HepG2 (cell line): ENCODE measurements around the gene TNFSF13. TPM values are rescaled to one million over a fixed set of nuclear protein-coding genes. Genes with fewer than 3 reads are reported as not detected.

ENCODE experiments used
- ATAC-seq: fragments of 200-7000 bp; cut with Tn5 transposase; 3 replicates; pipeline ENCODE4 v1.9.1; 2020; ENCODE audit warnings: mild to moderate bottlenecking, moderate library complexity
- BruUV-seq: library from RNA; stranded (reverse); fragments of 400-500 nt; replicated peaks from 2 replicates; lab custom pipeline; 2021; lab: Mats Ljungman, UMichigan
- CTCF ChIA-PET: fragments of 300-600 bp; formaldehyde crosslinking; extraction: SDS; loops from one replicate; lab custom pipeline; 2021; ENCODE audit warnings: low total read pairs, inconsistent platforms, low intra/inter-chr PET ratio; lab: Yijun Ruan, JAX
- POLR2A ChIA-PET: fragments of 350-600 bp; sonication (Branson Sonifier 250); formaldehyde crosslinking; loops from one replicate; lab custom pipeline; 2020; ENCODE audit warnings: antibody characterized with exemption, inconsistent platforms; lab: Yijun Ruan, JAX
- DNase-seq: peaks from one replicate; pipeline ENCODE4 v3.0.0-alpha.2; 2015; ENCODE audit warnings: low spot score
- FAIRE-seq: peaks from 3 replicates; lab custom pipeline; 2011; peaks lifted over from hg19 to GRCh38; lab: Jason Lieb, UNC
- H2AFZ ChIP-seq: one replicate; pipeline ENCODE4 v1.6.1; 2011; ENCODE audit warnings: low read length, inconsistent platforms
- H3K27ac ChIP-seq: fragments of 300-600 bp; 3 replicates; pipeline ENCODE4 v1.8.0; 2011; ENCODE audit warnings: mixed run types, mild to moderate bottlenecking, mixed read lengths, low read length, inconsistent platforms; ENCODE audit not compliant: insufficient read depth; ENCODE audit errors: extremely low read length
- H3K27me3 ChIP-seq, 2 experiments: fragments of 200-600 bp in 1 of 2; 2 replicates in 1 of 2; 3 replicates in 1 of 2; pipeline versions ENCODE4 v1.6.0 to v1.8.0; 2011; ENCODE audit warnings: low read length in 2 of 2, mild to moderate bottlenecking in 2 of 2, moderate library complexity in 2 of 2, inconsistent platforms in 1 of 2; ENCODE audit not compliant: insufficient read depth in 2 of 2, control insufficient read depth in 1 of 2
- H3K36me3 ChIP-seq, 2 experiments: fragments of 200-600 bp in 1 of 2; replicated peaks in 1 of 2; 2 replicates in 1 of 2; 3 replicates in 1 of 2; pipeline versions ENCODE4 v1.5.1 to v1.8.0; 2011; ENCODE audit warnings: low read length in 2 of 2, inconsistent platforms in 1 of 2; ENCODE audit not compliant: insufficient read depth in 2 of 2, control insufficient read depth in 1 of 2
- H3K4me1 ChIP-seq: 2 replicates; pipeline ENCODE4 v1.5.1; 2012; ENCODE audit warnings: low read length, inconsistent platforms; ENCODE audit not compliant: insufficient read depth
- H3K4me2 ChIP-seq: 2 replicates; pipeline ENCODE4 v1.6.0; 2011; ENCODE audit warnings: low read depth, low read length, inconsistent platforms
- H3K4me3 ChIP-seq, 3 experiments: fragments of 200-600 bp in 1 of 3; sonication (generic), shearing (Covaris generic) in 1 of 3; replicated peaks in 1 of 3; 2 replicates each; pipeline ENCODE4 v1.5.1; 2011 to 2016; ENCODE audit warnings: low read length in 3 of 3, inconsistent platforms in 2 of 3, low read depth in 2 of 3, mild to moderate bottlenecking in 2 of 3, control low read depth in 1 of 3, mixed read lengths in 1 of 3; ENCODE audit not compliant: insufficient read depth in 1 of 3
- H3K79me2 ChIP-seq: one replicate; pipeline ENCODE4 v1.6.1; 2011; ENCODE audit warnings: low read length, inconsistent platforms; ENCODE audit not compliant: insufficient read depth
- H3K9ac ChIP-seq: 2 replicates; pipeline ENCODE4 v1.6.0; 2011; ENCODE audit warnings: mild to moderate bottlenecking, low read depth, low read length, inconsistent platforms; ENCODE audit not compliant: insufficient read depth
- H3K9me3 ChIP-seq: 2 replicates; pipeline ENCODE4 v1.5.1; 2012; ENCODE audit warnings: mild to moderate bottlenecking, low read length
- H4K20me1 ChIP-seq: 2 replicates; pipeline ENCODE4 v1.6.0; 2011; ENCODE audit warnings: inconsistent platforms, mild to moderate bottlenecking, low read length, moderate library complexity; ENCODE audit not compliant: insufficient read depth
- AGO2 ChIP-seq: fragments of 200-400 bp; formaldehyde crosslinking; optimal IDR thresholded peaks from 2 replicates; pipeline ENCODE3; 2017; ENCODE audit warnings: mild to moderate bottlenecking, low read depth, low read length, moderate library complexity
- ATF7 ChIP-seq, 2 experiments: fragments of 450-650 bp in 1 of 2; sonication (generic) in 1 of 2; formaldehyde crosslinking in 1 of 2; IDR thresholded peaks; 2 replicates each; pipeline versions ENCODE4 v1.4.0 to v1.6.1; 2016 to 2020; ENCODE audit warnings: antibody characterized with exemption in 1 of 2, mild to moderate bottlenecking in 1 of 2, missing genetic modification reagents in 1 of 2
- POLR2AphosphoS5 ChIP-seq: IDR thresholded peaks from 2 replicates; pipeline ENCODE4 v1.6.1; 2012; ENCODE audit warnings: low read depth, low read length
- POLR2G ChIP-seq: fragments of 200-400 bp; formaldehyde crosslinking; IDR thresholded peaks from 2 replicates; pipeline ENCODE4 v1.6.1; 2018; ENCODE audit warnings: mild to moderate bottlenecking, low read depth, low read length, moderate library complexity
- ZBTB3 ChIP-seq: sonication (generic); formaldehyde crosslinking; IDR thresholded peaks from 2 replicates; pipeline ENCODE4 v1.4.0; 2020; ENCODE audit warnings: low read depth, mild to moderate bottlenecking, moderate library complexity, missing genetic modification reagents, borderline replicate concordance
- ZBTB42 ChIP-seq: sonication (generic); formaldehyde crosslinking; IDR thresholded peaks from 2 replicates; pipeline ENCODE4 v1.5.0; 2020; ENCODE audit warnings: mild to moderate bottlenecking, missing genetic modification reagents
- ZNF430 ChIP-seq: sonication (generic); formaldehyde crosslinking; IDR thresholded peaks from 2 replicates; pipeline ENCODE4 v1.9.0; 2021; ENCODE audit warnings: mild to moderate bottlenecking, missing genetic modification reagents
- ZNF530 ChIP-seq: sonication (generic); formaldehyde crosslinking; IDR thresholded peaks from 2 replicates; pipeline ENCODE4 v1.5.0; 2020; ENCODE audit warnings: low read depth, mild to moderate bottlenecking, missing genetic modification reagents
- ZNF740 ChIP-seq: sonication (generic); formaldehyde crosslinking; IDR thresholded peaks from 2 replicates; pipeline ENCODE4 v1.4.0; 2020; ENCODE audit warnings: missing genetic modification reagents
- WGBS: methylation state at CpG from one replicate; pipeline ENCODE4 v1.1.6; 2017; ENCODE audit warnings: low lambda C conversion rate; 5-methylcytosine and 5-hydroxymethylcytosine counted together
- in situ Hi-C: cut with HindIII; loops from 2 replicates; pipeline ENCODE4 v1.10.0; 2017; ENCODE audit warnings: low pct_unique_long_range_greater_than_20kb; ENCODE audit not compliant: extremely low pct_ligation_motif_present
- intact Hi-C: fragments of 100-400 bp; cut with micrococcal nuclease; formaldehyde crosslinking; loops from one replicate; pipeline ENCODE4 v1.10.0; 2022; ENCODE audit not compliant: unreplicated experiment
- polyA plus RNA-seq, 8 experiments: library from polyadenylated mRNA; depleted of rRNA in 3 of 8; stranded (reverse) in 7 of 8; unstranded in 1 of 8; fragments of >200 nt; fragmentation: Illumina TruSeq in 4 of 8; extraction: Trizol in 4 of 8; gene quantifications; 2 replicates each; pipeline versions ENCODE4 v1.2.1 to v1.2.3, GENCODE V29; 2011 to 2016; ENCODE audit warnings: low read depth in 4 of 8, missing spikeins in 1 of 8, mixed read lengths in 1 of 8; ENCODE audit not compliant: insufficient read depth in 1 of 8
- total RNA-seq, 5 experiments: library from RNA; depleted of rRNA; stranded (reverse); fragments of >200 nt; fragmentation: Illumina TruSeq; extraction: Trizol; gene quantifications; 2 replicates each; pipeline ENCODE4 v1.2.3, GENCODE V29; 2016; ENCODE audit warnings: low read depth in 1 of 5

TNFSF13 gene
- total and polyA plus RNA-seq, 2 of the 13 experiments (the other 11 are each of a cell fraction or from before 2014, with no cell fraction given), result 2.5 to 3.3 TPM

GRCh38 chr17:7589891-7590691 lies 31.5 kb downstream of the TNFSF13 start, which contains the start of gene SOX15:
SOX15 (minus strand) TSS chr17:7590094; CDS start chr17:7589676, 418 bp downstream.
- ATAC-seq (no peak), DNase-seq (no peak), FAIRE-seq (no peak)
- CTCF ChIA-PET, result no interaction called here
- 95% methylated on average over 22 of the region's 24 CpGs for WGBS
- TF ChIP-seq ZBTB3 (CRISPR knock-in tag), result no peak
- TF ChIP-seq ZNF430 (CRISPR knock-in tag), result no peak
- peak; percentile 0 for TF ChIP-seq AGO2
- peak; percentile 64; the same call in 1 of the 2 replicates for TF ChIP-seq ZNF740
- TF ChIP-seq ZBTB42 (CRISPR knock-in tag), result no peak
- TF ChIP-seq POLR2AphosphoS5, result 0 out of 2 replicates have a peak, but pooled peaks have one; percentile 10
- no peak for TF ChIP-seq ZNF530
- no peak for TF ChIP-seq ATF7 (IDR thresholded peaks at IDR 0.05)
- no peak for TF ChIP-seq ATF7 (CRISPR knock-in tag; IDR thresholded peaks at IDR 0.05)
- peak; percentile 13; the same call in 1 of the 2 replicates for TF ChIP-seq POLR2G
- intact Hi-C loops (no loop called here), in situ Hi-C loops (loop anchor here (5.0 kb wide), 1 partner anchor 97 kb away; the partner anchor contains the start of genes TP53 and WRAP53)
- Histone ChIP-seq H3K4me1 (peaks cover 6% of the 10 kb centered on the region), H3K27ac (peak within 1 kb of the TSS; percentile 13), H3K4me3 (no peak within 1 kb of the TSS), H2AFZ (no peak within 1 kb of the TSS), H3K79me2 (peaks cover 1% of the 10 kb centered on the region), H3K9ac (no peak within 1 kb of the TSS), H3K9me3 (no peaks in the 10 kb centered on the region), H4K20me1 (no peaks in the 10 kb centered on the region), H3K36me3 (peaks cover 27 to 59% of the 10 kb centered on the region in 2 experiments), H3K4me2 (no peak within 1 kb of the TSS), H3K27me3 (no peaks in the 10 kb centered on the region)
- BruUV-seq, result no TSS peak
- POLR2A ChIA-PET, result interaction anchor here (1.7 kb wide), 1 partner anchor 97 kb away, joined by 5 read pairs; the partner anchor contains the start of gene TP53
